Measurements from ENCODE around the gene ADGRG3.

ADGRG3 gene

DNA sequence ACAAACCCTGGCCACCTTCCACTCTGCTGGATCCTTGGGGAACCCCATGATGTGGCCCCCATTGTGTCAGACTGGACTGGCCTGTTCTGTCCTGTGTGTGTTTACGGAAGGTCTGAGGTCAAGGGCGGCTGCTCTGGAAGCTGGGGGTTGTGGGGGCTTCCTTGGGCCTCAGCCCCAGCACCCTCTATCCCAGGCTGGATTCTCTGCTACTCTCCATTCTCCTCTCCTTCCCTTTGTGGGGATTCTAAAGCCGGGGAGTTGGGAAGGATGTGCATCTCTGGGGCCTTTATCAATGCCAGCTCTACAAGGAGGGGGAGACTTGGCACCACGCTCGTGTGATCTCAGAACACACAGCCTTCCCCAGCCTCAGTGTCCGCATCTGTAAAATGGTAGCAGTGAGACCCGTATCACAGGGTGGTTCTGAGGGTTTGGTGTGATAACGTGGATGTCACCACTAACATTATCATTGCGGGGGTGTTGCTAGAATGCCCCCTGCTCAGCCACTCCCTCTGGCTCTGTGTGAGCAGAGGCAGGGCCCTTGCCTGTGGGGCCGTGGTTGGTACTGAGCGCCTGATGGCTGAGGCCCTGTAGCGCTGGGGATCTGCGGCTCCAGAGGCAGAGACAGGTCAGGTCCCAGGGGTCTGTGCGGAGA is 21.6 kb upstream of the ADGRG3 start:
- no peak for DNase-seq

DNA sequence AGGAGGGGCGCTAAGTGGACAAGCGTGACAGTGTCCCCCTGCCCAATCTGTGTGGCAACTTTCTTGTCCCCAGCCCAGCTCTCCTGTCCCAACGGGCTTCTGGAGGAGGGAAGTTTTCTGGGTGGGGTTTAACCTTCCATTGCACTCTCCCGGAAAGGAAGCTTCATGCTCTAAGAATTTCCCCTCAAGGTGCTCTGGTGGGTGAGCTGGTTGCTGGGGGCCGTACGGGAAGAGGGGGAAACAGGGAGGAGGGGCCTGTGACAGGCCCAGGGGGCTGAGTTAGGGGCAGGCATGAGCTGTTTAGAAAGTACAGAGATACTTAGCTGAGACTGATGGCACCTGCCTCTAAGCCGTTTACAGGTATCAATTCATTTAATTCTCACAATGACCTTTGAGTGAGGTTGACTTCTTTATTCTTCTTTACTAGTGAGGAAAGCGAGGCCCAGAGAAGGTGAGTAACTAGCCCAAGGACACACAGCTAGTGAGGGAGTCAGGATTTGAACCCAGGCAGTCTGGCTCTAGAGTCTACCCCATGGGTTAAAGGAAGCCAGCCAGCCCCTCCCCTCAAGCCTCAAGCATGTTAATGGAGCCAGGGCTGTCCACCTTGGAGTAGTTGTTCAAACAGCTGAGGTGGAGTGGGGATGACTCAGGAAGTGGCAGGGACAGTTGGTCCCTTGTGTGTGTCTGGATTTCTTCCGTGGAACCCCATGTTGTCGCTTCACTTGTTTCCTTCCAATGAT is 20.8 kb upstream of the ADGRG3 start:
- DNase-seq: no peak

DNA sequence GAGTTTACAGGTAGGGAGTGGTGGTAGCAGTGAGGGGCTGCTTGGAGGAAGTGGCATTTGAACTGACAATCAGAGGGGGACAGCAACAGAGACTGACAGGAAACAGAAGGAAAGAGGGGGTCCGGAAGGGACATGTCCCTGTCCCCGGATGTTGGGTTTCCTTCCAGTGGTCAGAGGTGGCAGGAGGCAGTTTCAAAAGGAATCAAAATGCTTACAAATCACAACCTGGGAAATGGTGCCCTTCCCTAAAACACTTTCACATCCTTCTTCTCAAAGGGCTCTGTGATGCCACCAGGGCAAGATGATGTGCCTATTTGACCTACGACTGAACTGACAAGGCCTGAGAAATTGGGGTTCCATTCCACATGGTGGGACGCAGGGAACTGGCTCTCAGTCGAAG is 20.0 kb upstream of the ADGRG3 start:
- DNase-seq: no peak

DNA sequence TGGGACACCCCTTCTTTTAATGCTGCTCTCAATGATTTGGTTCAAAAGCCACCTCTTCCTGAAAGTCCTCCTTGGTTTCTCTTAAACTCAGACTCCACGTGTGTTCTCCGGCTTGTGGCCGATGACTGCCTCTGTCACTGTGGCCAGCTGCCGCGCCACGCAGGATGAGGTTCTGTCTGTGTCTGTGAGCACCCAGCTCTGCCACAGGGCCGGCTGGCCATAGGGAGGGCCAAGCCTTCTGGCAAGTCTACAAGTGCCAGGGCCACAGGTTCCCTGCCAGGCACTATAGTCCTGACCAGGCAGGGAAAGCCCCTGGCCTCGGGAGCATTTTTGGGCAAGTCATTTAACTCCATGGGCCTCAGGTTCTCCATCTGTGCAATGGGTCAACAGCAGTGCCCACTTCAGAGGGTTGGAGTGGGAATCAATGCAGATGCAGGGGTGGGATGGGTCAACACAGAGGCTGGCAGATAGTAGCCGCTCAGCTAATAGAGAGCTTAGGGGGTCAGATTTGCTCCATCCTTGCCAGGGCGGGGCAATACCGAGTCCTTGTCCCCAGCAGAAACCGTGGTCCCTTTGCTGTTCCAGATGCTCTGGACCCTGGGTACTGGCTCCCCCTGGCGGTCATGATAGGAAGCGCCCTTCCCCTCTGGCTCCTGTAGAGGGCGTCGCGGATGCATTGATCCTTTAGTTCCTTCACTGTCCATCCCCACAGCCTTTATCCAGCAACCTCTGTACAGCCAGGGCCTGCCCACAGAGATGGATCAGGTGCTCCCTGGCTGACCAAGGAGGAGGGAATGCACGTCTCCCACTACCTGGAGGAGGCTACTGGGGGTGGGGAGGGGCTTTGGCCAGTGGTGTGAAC is 19.3 kb upstream of the ADGRG3 start:
- DNase-seq: peak; percentile 33 to 67

DNA sequence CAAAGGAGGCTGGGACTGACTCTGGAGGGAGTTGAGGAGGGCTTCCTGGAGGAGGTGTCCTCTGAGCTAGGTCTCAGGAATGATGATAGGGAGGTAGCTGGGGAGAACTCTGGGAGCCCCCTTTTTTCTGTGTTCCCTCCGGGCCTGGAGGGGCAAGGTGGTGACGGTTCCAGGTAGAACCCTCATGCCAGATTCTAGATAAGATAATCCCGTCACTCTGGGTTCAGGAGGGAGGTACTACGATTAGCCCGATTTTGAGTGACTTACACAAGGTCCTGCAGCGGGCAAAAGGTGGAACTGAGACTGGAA is 18.7 kb upstream of the ADGRG3 start:
- DNase-seq: no peak

DNA sequence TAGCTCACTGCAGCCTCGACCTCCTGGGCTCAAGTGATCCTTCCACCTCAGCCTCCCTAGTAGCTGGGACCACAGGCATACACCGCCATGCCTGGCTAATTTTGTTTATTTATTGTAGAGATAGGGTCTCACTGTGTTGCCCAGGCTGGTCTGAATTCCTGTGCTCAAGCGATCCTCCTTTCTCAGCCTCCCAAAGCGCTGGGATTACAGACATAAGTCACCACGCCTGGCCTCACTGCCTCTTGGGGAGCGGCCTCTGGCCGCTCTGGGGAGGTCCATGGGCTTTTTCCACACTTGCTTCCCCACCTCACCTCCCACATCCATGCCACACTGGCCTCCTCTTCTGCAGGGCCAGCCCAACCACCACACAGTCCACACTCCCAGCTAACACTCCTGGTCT is 18.3 kb upstream of the ADGRG3 start:
- no peak for DNase-seq

DNA sequence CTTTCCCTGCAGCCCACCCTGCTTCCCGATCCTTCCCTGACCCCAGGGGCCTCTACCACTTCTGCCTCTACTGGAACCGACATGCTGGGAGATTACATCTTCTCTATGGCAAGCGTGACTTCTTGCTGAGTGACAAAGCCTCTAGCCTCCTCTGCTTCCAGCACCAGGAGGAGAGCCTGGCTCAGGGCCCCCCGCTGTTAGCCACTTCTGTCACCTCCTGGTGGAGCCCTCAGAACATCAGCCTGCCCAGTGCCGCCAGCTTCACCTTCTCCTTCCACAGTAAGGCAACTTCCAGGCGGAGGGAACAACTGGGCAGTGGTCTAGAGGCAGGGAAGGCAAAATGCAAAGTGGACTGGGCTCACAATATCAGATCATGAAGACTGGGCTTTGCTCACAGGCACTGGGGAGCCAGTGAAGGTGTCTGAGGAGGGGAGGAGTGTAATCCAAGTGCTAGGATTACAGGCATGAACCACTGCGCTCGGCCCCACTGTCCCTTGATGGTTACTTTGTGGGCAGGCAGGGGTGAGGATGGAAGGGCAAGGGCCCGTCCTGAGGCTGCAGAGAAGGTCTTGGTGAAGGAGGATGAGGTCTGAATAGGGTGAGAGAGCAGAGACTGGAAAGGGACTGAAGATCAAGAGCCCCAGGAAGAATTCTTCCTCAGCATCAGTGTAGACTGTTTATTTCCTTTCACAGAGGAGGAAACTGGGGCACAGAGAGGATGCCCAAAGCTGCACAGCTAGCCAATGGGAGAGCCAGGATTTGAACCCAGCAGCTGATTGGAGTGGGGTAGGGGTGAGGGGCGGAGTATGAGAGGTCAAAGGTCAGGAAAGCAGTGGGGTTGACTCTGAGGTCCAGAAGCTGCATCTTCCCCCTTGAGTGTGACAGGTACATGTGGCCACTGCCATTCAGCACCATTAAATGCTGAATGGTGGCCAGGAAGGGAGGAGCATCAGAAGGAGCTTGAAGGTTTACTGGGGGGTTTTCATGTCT is 16.5 kb upstream of the ADGRG3 start:
- no peak for DNase-seq

DNA sequence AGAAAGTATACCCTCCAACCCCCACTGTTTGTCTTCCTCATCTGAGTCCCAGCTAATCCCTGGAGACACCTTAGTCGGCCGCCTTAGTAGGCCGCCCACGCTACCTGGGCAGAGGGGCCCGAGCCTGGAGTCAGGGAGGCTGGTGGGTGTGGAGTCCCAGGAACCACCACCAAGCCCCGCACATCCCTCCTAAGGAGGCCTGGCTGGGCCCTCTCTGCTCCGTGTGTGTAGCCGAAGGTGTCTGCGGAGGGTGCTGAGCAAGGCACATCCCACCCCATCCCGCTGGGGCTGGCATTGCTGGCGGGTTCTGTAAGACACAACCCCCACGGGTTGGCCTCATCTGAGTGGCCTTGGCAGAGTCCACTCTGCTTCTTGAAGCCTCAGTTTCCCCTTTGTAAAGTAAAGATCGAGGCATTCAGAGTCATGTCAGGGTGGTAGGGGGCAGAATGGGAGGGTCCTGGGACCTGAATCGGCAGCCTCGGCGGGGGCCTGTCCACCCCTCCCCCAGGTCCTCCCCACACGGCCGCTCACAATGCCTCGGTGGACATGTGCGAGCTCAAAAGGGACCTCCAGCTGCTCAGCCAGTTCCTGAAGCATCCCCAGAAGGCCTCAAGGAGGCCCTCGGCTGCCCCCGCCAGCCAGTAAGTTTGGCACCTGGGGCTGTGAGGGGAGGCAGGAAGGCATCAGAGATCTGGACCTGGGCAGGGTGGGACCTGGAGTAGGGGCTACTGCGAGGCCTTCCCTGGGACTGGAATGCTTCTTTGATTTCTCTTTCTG is 15.2 kb upstream of the ADGRG3 start:
- no peak for DNase-seq

DNA sequence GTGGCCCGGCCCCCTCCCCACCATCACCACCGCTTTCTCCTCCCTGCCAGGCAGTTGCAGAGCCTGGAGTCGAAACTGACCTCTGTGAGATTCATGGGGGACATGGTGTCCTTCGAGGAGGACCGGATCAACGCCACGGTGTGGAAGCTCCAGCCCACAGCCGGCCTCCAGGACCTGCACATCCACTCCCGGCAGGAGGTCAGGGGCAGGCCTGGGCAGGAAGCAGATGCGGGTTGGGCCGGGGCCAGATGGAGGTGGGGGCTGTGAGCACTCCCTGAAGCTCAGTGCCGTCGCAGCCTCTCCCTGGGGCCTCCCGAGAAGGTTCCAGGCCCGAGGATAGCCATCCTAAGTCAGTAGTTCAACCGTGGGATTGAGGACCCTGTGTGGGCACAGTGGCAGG is 14.2 kb upstream of the ADGRG3 start:
- no peak for DNase-seq

DNA sequence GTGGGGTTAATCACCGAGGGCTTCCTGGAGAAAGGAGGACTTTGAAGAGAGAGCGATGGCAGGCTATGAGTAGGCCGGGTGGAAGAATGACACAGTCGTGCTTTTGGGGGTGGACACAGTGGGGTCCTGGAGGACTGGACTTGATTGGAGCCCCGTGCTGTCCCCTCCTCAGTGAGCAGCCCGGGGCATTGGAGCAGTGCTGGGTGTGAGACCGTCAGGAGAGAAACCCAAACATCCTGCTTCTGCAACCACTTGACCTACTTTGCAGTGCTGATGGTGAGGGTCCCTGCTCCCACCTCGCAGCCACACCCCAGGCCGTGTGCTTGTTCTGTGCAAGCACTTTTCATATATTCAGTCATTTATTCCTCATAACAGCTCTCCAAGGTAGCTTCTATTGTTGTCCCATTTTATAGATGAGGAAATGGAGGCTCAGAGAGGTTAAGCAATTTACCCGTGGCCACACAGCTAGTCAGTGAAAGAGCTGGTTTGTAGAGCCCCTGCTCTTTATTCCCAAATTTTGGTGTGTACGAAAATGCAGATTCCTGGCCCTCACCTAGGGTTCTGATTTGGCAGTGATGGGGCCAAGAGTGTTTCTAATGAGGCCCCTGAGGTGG is 11.7 kb upstream of the ADGRG3 start:
- DNase-seq: no peak

DNA sequence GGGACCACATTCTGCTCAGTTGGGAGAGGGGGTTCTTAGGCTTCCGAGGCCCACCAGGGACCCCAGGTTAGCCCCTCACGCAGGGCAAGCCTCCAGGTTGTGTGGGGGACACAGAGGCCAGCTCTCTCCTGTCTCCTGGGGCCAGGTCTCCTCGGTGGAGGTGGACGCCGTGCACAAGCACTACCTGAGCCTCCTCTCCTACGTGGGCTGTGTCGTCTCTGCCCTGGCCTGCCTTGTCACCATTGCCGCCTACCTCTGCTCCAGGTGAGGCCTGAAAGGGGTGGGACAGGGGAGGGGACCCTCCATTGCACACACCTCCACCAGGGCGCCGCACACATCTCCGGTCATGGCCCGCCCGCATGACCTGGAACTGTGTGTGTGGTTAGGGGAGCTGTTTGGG is 10.9 kb upstream of the ADGRG3 start:
- no peak for DNase-seq

DNA sequence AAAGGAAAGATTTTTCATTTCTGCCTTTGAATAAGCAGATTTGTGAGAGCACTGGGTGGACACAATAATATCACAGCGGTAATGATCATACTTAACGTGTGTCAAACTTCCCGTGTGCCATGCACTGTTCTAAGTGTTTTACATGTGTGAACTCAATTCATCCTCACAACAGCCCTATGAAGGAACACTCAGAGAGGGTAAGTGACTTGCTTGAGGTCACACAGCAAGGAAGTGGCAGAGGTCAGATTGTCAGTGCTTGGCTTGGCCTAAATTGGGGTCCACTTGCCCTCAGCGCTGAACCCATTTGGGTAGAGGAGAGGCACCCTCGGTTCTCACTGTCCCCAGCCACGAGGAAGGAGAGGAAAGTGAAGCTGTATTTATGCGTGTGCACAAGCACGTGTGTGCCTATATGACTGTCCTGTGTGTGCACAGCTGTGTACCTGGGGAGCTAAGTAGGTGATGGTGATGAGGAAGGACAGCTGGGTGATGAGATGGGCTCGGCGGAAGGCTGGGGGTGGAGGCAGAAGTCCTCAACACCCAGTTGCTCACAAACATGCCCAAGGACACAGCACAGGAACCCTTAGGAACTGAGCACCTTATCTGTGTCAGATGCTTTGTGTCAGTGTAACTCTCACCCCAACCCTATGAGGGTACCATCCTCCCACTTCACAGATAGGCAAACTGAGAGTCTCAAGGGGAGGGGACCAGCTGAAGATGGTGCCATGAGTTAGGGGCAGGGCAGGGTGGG is 9.8 kb upstream of the ADGRG3 start:
- no peak for DNase-seq

DNA sequence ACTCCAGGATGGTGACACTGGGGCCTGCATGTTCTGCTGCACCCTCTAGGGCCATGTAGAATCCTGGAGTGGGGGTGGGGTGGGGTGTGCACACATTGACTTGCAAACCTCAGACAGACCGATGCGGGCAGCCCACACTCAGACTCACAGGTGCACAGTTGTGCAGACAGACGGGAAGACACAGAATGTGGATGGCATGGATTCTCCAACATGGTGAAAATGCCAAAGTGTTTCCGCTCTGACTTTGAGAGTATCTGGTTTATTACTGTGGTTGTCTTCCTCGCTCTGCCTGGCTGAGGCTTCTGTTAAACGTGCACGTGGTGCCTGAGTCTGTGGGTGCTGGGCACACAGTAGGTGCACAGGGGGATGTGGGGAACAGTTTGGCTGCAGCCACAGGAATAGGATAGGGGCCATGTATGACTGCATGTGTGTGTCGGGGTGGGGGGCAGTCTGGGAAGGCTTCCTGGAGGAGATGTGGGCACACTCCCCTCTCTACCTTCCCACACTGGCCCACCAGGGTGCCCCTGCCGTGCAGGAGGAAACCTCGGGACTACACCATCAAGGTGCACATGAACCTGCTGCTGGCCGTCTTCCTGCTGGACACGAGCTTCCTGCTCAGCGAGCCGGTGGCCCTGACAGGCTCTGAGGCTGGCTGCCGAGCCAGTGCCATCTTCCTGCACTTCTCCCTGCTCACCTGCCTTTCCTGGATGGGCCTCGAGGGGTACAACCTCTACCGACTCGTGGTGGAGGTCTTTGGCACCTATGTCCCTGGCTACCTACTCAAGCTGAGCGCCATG is 9.0 kb upstream of the ADGRG3 start:
- no peak for DNase-seq

DNA sequence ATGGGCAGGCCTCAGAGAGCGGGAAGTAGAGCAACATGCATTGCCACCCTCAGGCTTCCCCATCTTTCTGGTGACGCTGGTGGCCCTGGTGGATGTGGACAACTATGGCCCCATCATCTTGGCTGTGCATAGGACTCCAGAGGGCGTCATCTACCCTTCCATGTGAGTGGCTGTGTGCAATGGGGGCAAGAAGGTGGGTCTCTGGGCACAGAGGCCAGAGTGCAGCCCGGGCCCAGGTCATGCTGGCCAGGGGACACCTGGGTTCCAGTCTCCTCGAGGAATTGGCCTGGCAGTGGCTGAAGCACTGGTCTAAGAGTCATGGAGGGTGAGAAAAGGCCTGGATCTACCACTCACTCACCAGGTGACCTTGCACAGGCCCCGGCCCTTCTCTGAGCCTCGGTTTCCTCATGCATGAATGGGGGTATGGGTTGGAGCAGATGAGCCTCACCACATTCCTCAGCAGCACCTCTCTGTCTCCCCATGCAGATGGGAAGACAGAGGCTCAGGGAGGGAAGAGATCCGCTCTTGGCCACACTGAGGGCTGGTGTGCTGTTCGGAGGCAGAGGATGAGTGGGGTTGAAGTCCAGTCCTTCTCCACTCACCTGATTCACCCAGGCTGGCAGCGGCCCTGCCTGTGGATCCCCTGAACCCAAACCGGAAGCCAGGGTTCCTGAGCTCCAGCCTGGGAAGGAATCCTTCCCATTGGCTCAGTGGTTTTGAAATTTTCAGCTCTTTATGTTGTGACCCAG is 7.2 kb upstream of the ADGRG3 start:
- no peak for DNase-seq

DNA sequence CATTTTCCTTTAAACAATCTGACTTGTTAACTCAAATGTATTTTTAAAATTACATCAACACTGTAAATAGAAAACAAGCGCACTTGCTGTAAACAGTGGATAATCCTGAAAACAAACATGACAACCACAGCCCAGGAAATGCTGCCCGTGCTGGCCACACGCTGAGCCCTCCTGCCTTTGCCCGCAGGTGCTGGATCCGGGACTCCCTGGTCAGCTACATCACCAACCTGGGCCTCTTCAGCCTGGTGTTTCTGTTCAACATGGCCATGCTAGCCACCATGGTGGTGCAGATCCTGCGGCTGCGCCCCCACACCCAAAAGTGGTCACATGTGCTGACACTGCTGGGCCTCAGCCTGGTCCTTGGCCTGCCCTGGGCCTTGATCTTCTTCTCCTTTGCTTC is 6.6 kb upstream of the ADGRG3 start:
- DNase-seq: no peak

DNA sequence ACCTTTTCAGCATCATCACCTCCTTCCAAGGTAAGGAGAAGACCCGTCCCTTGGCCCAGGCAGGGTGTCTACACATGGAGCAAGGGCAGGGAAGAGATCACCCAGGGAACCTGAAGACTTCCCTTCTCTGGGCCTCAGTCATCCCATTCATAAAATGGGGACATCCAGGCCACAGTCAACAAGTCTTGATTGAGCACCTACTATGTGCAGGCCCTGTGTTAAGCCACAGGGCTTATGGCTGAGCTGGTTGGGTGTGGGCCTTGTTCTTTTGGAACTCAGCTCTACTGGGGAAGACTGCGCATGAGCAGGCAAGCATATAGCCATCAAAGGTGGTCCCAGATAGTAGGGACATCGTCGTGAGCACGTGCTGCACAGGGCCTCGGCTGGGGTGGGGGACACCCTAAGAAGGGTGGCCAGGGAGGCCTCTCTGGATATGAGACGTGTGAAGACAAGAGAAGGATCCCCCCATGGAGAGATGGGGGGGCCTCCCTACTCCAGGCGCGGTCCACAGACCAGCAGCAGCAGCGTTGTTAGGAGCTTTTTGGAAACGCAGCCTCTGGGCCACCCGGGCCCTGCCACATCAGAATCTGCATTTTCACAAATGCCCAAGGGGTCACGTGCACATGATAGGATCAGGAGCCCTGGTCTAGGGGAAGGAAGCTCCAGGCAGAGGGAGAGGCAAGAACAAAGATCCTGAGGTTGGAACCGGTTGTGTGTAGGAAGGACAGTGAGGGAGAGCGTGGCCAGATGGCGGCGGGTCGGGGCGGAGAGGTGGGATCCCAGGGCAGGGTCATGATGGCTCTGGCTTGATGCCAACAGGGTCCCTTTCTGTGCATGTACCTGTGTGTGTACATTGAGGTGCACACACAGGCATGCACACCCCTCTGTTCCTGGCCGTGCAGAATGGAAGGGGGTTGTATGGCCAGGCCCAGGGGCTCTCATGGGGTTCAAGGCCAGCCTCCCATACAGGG is 5.9 kb upstream of the ADGRG3 start:
- DNase-seq: no peak

DNA sequence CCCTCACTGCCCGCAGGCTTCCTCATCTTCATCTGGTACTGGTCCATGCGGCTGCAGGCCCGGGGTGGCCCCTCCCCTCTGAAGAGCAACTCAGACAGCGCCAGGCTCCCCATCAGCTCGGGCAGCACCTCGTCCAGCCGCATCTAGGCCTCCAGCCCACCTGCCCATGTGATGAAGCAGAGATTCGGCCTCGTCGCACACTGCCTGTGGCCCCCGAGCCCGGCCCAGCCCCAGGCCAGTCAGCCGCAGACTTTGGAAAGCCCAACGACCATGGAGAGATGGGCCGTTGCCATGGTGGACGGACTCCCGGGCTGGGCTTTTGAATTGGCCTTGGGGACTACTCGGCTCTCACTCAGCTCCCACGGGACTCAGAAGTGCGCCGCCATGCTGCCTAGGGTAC is 4.7 kb upstream of the ADGRG3 start:
- DNase-seq: no peak

Measured in NCI-H526 (cell line).